ENCODE results near the gene SERAC1.
A peak's percentile ranks its signal among the peaks of the same experiment; 100 is the strongest.

The SERAC1 gene

GRCh38 chr6:158174024-158174423 lies 6.0 kb upstream of the SERAC1 start:
- TF ChIP-seq CSRNP3 (CRISPR knock-in tag; IDR thresholded peaks at IDR 0.05) (no peak), ZNF70 (CRISPR knock-in tag; IDR thresholded peaks at IDR 0.05) (no peak), PPARA (CRISPR knock-in tag; IDR thresholded peaks at IDR 0.05; ENCODE audit: borderline replicate concordance) (no peak), ZFP30 (CRISPR knock-in tag; IDR thresholded peaks at IDR 0.05) (no peak), ZC3H10 (CRISPR knock-in tag; IDR thresholded peaks at IDR 0.05) (no peak), GLIS3 (CRISPR knock-in tag; IDR thresholded peaks at IDR 0.05) (no peak), TSHZ2 (CRISPR knock-in tag; IDR thresholded peaks at IDR 0.05) (no peak), BACH2 (CRISPR knock-in tag; IDR thresholded peaks at IDR 0.05; ENCODE audit: borderline replicate concordance) (no peak), RARB (CRISPR knock-in tag; IDR thresholded peaks at IDR 0.05) (no peak), OSR1 (CRISPR knock-in tag; IDR thresholded peaks at IDR 0.05) (no peak), ARNTL (CRISPR knock-in tag; IDR thresholded peaks at IDR 0.05; ENCODE audit: borderline replicate concordance, low read depth) (no peak), PATZ1 (CRISPR knock-in tag; IDR thresholded peaks at IDR 0.05; ENCODE audit: borderline replicate concordance) (no peak), ISL1 (CRISPR knock-in tag; IDR thresholded peaks at IDR 0.05) (no peak), TOX (CRISPR knock-in tag; IDR thresholded peaks at IDR 0.05; ENCODE audit: borderline replicate concordance) (no peak), SNAI2 (CRISPR knock-in tag; IDR thresholded peaks at IDR 0.05) (no peak), ESRRG (CRISPR knock-in tag; IDR thresholded peaks at IDR 0.05) (no peak), ZNF8 (CRISPR knock-in tag; IDR thresholded peaks at IDR 0.05) (no peak), TCF4 (CRISPR knock-in tag; IDR thresholded peaks at IDR 0.05; ENCODE audit: borderline replicate concordance) (no peak), CREB5 (CRISPR knock-in tag; IDR thresholded peaks at IDR 0.05; ENCODE audit: low read depth) (no peak), CSDC2 (CRISPR knock-in tag; IDR thresholded peaks at IDR 0.05) (no peak)
- ATAC-seq = peak; percentile 6; the same call in 1 of the 3 replicates

GRCh38 chr6:158172001-158172400 lies 3.9 kb upstream of the SERAC1 start:
- ATAC-seq = no peak
- TF ChIP-seq BACH2 (CRISPR knock-in tag; IDR thresholded peaks at IDR 0.05; ENCODE audit: borderline replicate concordance) = no peak
- no peak for TF ChIP-seq CSDC2 (CRISPR knock-in tag; IDR thresholded peaks at IDR 0.05)
- TF ChIP-seq CREB5 (CRISPR knock-in tag; IDR thresholded peaks at IDR 0.05; ENCODE audit: low read depth) = no peak
- TF ChIP-seq GLIS3 (CRISPR knock-in tag; IDR thresholded peaks at IDR 0.05) = no peak
- TF ChIP-seq ZNF565 (CRISPR knock-in tag; conservative IDR thresholded peaks at IDR 0.05; ENCODE audit: low read depth) = no peak
- TF ChIP-seq ZNF8 (CRISPR knock-in tag; IDR thresholded peaks at IDR 0.05) = no peak
- TF ChIP-seq SNAI2 (CRISPR knock-in tag; IDR thresholded peaks at IDR 0.05) = no peak
- no peak for TF ChIP-seq PATZ1 (CRISPR knock-in tag; IDR thresholded peaks at IDR 0.05; ENCODE audit: borderline replicate concordance)
- TF ChIP-seq ZFP30 (CRISPR knock-in tag; IDR thresholded peaks at IDR 0.05) = no peak
- TF ChIP-seq PPARA (CRISPR knock-in tag; IDR thresholded peaks at IDR 0.05; ENCODE audit: borderline replicate concordance) = no peak
- TF ChIP-seq RARB (CRISPR knock-in tag; IDR thresholded peaks at IDR 0.05) = no peak
- no peak for TF ChIP-seq POU6F1 (CRISPR knock-in tag; IDR thresholded peaks at IDR 0.05; ENCODE audit: borderline replicate concordance, low read depth)
- no peak for TF ChIP-seq ARNTL (CRISPR knock-in tag; IDR thresholded peaks at IDR 0.05; ENCODE audit: borderline replicate concordance, low read depth)
- TF ChIP-seq TSHZ2 (CRISPR knock-in tag; IDR thresholded peaks at IDR 0.05) = no peak
- TF ChIP-seq ZFP3 (CRISPR knock-in tag; IDR thresholded peaks at IDR 0.05) = no peak
- TF ChIP-seq TCF4 (CRISPR knock-in tag; IDR thresholded peaks at IDR 0.05; ENCODE audit: borderline replicate concordance) = no peak
